OCI-LY7 (cell line): ENCODE measurements around the gene MED25. TPM values are rescaled to one million over a fixed set of nuclear protein-coding genes. Genes with fewer than 3 reads are reported as not detected.
A peak's percentile ranks its signal among the peaks of the same experiment; 100 is the strongest.

Source experiments
- Bru-seq: library from RNA; stranded (reverse); fragments of 400-500 nt; gene quantifications from one replicate; lab custom pipeline; 2021; lab: Mats Ljungman, UMichigan
- BruChase-seq, 2 experiments: library from RNA; stranded (reverse); fragments of 400-500 nt; gene quantifications; one replicate each; lab custom pipeline; 2021; lab: Mats Ljungman, UMichigan
- BruUV-seq: library from RNA; stranded (reverse); fragments of 400-500 nt; replicated peaks from 2 replicates; lab custom pipeline; 2021; lab: Mats Ljungman, UMichigan
- CTCF ChIA-PET: fragments of 300-600 bp; sonication (Branson Sonifier 250); formaldehyde crosslinking; loops from one replicate; lab custom pipeline; 2022; ENCODE audit warnings: antibody characterized with exemption; ENCODE audit not compliant: unreplicated experiment; lab: Charles Lee
- POLR2A ChIA-PET: fragments of 300-600 bp; sonication (Branson Sonifier 250); formaldehyde crosslinking; loops from one replicate; lab custom pipeline; 2022; ENCODE audit warnings: antibody characterized with exemption; lab: Charles Lee
- DNase-seq: peaks from one replicate; pipeline ENCODE4 v3.0.0-alpha.2; 2015; ENCODE audit warnings: low spot score
- H2AFZ ChIP-seq: fragments of 200-600 bp; sonication (generic), shearing (Covaris generic); 2 replicates; pipeline ENCODE4 v1.6.1; 2014; ENCODE audit warnings: mild to moderate bottlenecking, antibody characterized with exemption, low read length, moderate library complexity
- H3K27ac ChIP-seq: fragments of 200-600 bp; sonication (generic); 2 replicates; pipeline ENCODE4 v1.5.1; 2014; ENCODE audit warnings: mixed run types, low read depth, mild to moderate bottlenecking, moderate library complexity, low read length, inconsistent platforms; ENCODE audit not compliant: poor library complexity, severe bottlenecking
- H3K36me3 ChIP-seq: fragments of 200-600 bp; sonication (generic); 2 replicates; pipeline ENCODE4 v1.6.1; 2014; ENCODE audit warnings: mild to moderate bottlenecking, antibody characterized with exemption, low read length, moderate library complexity, mixed read lengths; ENCODE audit not compliant: insufficient read depth
- H3K4me1 ChIP-seq: fragments of 200-600 bp; sonication (generic); 2 replicates; pipeline ENCODE4 v1.5.1; 2014; ENCODE audit warnings: mild to moderate bottlenecking, low read length; ENCODE audit not compliant: insufficient read depth, poor library complexity, severe bottlenecking
- H3K4me2 ChIP-seq: fragments of 200-600 bp; sonication (generic); 2 replicates; pipeline ENCODE4 v1.6.1; 2014; ENCODE audit warnings: mild to moderate bottlenecking, low read length
- H3K4me3 ChIP-seq: fragments of 200-600 bp; sonication (generic); 2 replicates; pipeline ENCODE4 v1.5.1; 2014; ENCODE audit warnings: mild to moderate bottlenecking, low read depth, low read length; ENCODE audit not compliant: poor library complexity, severe bottlenecking
- H3K79me2 ChIP-seq: fragments of 200-600 bp; sonication (generic); 2 replicates; pipeline ENCODE4 v1.6.1; 2016; ENCODE audit warnings: low read depth, mild to moderate bottlenecking, low read length, moderate library complexity, mixed read lengths; ENCODE audit not compliant: insufficient read depth
- H3K9me2 ChIP-seq: fragments of 200-600 bp; sonication (generic); 2 replicates; pipeline ENCODE4 v1.6.1; 2016; ENCODE audit warnings: mild to moderate bottlenecking, low read length, mixed read lengths; ENCODE audit not compliant: insufficient read depth
- H3K9me3 ChIP-seq: fragments of 200-600 bp; sonication (generic); 2 replicates; pipeline ENCODE4 v1.6.1; 2014; ENCODE audit warnings: mild to moderate bottlenecking, mixed run types, low read length, mixed read lengths
- H4K20me1 ChIP-seq: fragments of 200-600 bp; sonication (generic); 2 replicates; pipeline ENCODE4 v1.6.1; 2014; ENCODE audit warnings: mild to moderate bottlenecking, antibody characterized with exemption, low read length, moderate library complexity, mixed read lengths; ENCODE audit not compliant: insufficient read depth
- CTCF ChIP-seq: fragments of 200-600 bp; sonication (generic); conservative IDR thresholded peaks from 2 replicates; pipeline ENCODE4 v1.5.1; 2014; ENCODE audit warnings: mild to moderate bottlenecking, antibody characterized with exemption, low read length, moderate library complexity, mixed read lengths
- EZH2phosphoT487 ChIP-seq: fragments of 200-600 bp; sonication (generic); IDR thresholded peaks from 2 replicates; pipeline ENCODE4 v1.6.1; 2018; ENCODE audit warnings: low read depth, borderline replicate concordance, mild to moderate bottlenecking, mixed run types, antibody characterized with exemption, low read length, moderate library complexity, mixed read lengths
- intact Hi-C: fragments of 100-400 bp; cut with micrococcal nuclease; formaldehyde crosslinking; loops from one replicate; pipeline ENCODE4 v1.10.0; 2022; ENCODE audit not compliant: unreplicated experiment
- long read RNA-seq: library from polyadenylated mRNA; stranded (forward); transcript quantifications from one replicate; pipeline ENCODE4 v2.0.0, GENCODE V29; 2022
- total RNA-seq, 2 experiments: library from RNA; depleted of rRNA in 1 of 2; stranded (reverse); fragments of >200 nt in 1 of 2; shearing (Covaris generic) in 1 of 2; gene quantifications; 2 replicates each; pipeline ENCODE4 v1.2.3, GENCODE V29; 2014 to 2022

MED25 gene
- total RNA-seq (2014; rRNA removed; shearing (Covaris generic)) (73.5 and 85.1 TPM in 2 replicates), total RNA-seq (2022) (111 and 146 TPM in 2 replicates), Bru-seq, nascent RNA (percentile 67 among the genes with signal in this experiment), BruChase-seq, experiment 1, labeled RNA remaining after a 6-hour chase (percentile 77 among the genes with signal in this experiment), BruChase-seq, experiment 2, labeled RNA remaining after a 2-hour chase (percentile 76 among the genes with signal in this experiment)
- long read RNA-seq, transcript MED25-201 (18 exons, 2,332 nt) = major isoform, 39 of 170 reads
- long read RNA-seq, partial matches to known transcripts = 87 of 170 reads
- long read RNA-seq, other reads (novel, unspliced or antisense) = 40 of 170 reads

- no peaks in the 10 kb centered on the region for H3K9me2 ChIP-seq
- POLR2A ChIA-PET = interaction anchor here (1.9 kb wide), 1 partner anchor 32 kb away, joined by 8 read pairs; the partner anchor contains the start of gene PTOV1
- TF ChIP-seq CTCF (no peak), EZH2phosphoT487 (no peak)
- H2AFZ ChIP-seq = peak within 1 kb of the TSS; percentile 70
- peak within 1 kb of the TSS; percentile 72 for H3K27ac ChIP-seq
- peak within 1 kb of the TSS; percentile 98 for H3K4me2 ChIP-seq
- peaks cover 54% of the 10 kb centered on the region for H3K4me1 ChIP-seq
- peak; percentile 90 for DNase-seq
- H3K36me3 ChIP-seq = peaks cover 33% of the 10 kb centered on the region
- H3K4me3 ChIP-seq = peak within 1 kb of the TSS; percentile 90
- H3K9me3 ChIP-seq = no peaks in the 10 kb centered on the region
- BruUV-seq = no TSS peak
- intact Hi-C loops = no loop called here
- CTCF ChIA-PET = no interaction called here
- peaks cover 32% of the 10 kb centered on the region for H3K79me2 ChIP-seq
- no peaks in the 10 kb centered on the region for H4K20me1 ChIP-seq
Observed at GRCh38 chr19:49817964-49818648, at the start of gene MED25. Gene MED25 (plus strand): TSS chr19:49818289. CDS start chr19:49818342, 53 bp downstream.

GRCh38 chr19:49770529-49770928 is 47.6 kb upstream of the MED25 start:
- CTCF ChIA-PET = no interaction called here
- no peak overlapping the region for H3K4me3 ChIP-seq
- intact Hi-C loops = no loop called here
- DNase-seq = no peak
- H4K20me1 ChIP-seq = peaks cover 3% of the 10 kb centered on the region; the same call in 1 of the 2 replicates
- H3K4me2 ChIP-seq = no peak overlapping the region
- POLR2A ChIA-PET = no interaction called here
- no peaks in the 10 kb centered on the region; the same call in 1 of the 2 replicates for H3K36me3 ChIP-seq
- TF ChIP-seq EZH2phosphoT487 (no peak), CTCF (no peak)
- BruUV-seq = no TSS peak
- H3K27ac ChIP-seq = no peak overlapping the region
- no peaks in the 10 kb centered on the region for H3K9me3 ChIP-seq
- H3K4me1 ChIP-seq = peaks cover 18% of the 10 kb centered on the region
- H3K79me2 ChIP-seq = peaks cover 11% of the 10 kb centered on the region; the same call in 1 of the 2 replicates
- H3K9me2 ChIP-seq = no peaks in the 10 kb centered on the region
- H2AFZ ChIP-seq = no peak overlapping the region
